Nephron (organoid): Measurements from ENCODE around the gene TMEM52.
A peak's percentile ranks its signal among the peaks of the same experiment; 100 is the strongest.

Experiments
- H3K27ac Mint-ChIP-seq, 3 experiments: 2 replicates each; pipeline ENCODE4 v1.8.0; 2020; ENCODE audit warnings: mixed read lengths in 3 of 3, mild to moderate bottlenecking in 2 of 3, moderate library complexity in 1 of 3
- H3K27me3 Mint-ChIP-seq: 2 replicates; pipeline ENCODE4 v1.8.0; 2021; ENCODE audit warnings: low read depth, mild to moderate bottlenecking, moderate library complexity, mixed read lengths
- H3K36me3 Mint-ChIP-seq: 2 replicates; pipeline ENCODE4 v1.8.0; 2020; ENCODE audit warnings: low read depth, mixed read lengths
- H3K4me1 Mint-ChIP-seq: 2 replicates; pipeline ENCODE4 v1.8.0; 2020; ENCODE audit warnings: mixed read lengths
- H3K4me3 Mint-ChIP-seq, 3 experiments: 2 replicates each; pipeline ENCODE4 v1.8.0; 2020; ENCODE audit warnings: mild to moderate bottlenecking in 3 of 3, mixed read lengths in 3 of 3, moderate library complexity in 2 of 3
- H3K9me3 Mint-ChIP-seq: 2 replicates; pipeline ENCODE4 v1.8.0; 2020; ENCODE audit warnings: mixed read lengths
- CTCF ChIP-seq, 3 experiments: fragments of 200-600 bp; sonication (generic); IDR thresholded peaks; one replicate each; pipeline ENCODE4 v1.5.0; 2021; ENCODE audit warnings: antibody characterized with exemption in 3 of 3; ENCODE audit not compliant: unreplicated experiment in 3 of 3

Gene TMEM52

GRCh38 chr1:1872329-1872994 lies 46.6 kb downstream of the TMEM52 start:
- Mint-ChIP-seq H3K27me3 (no peaks in the 10 kb centered on the region), H3K4me3 (no peak overlapping the region), H3K9me3 (no peaks in the 10 kb centered on the region), H3K4me1 (peaks cover 25% of the 10 kb centered on the region), H3K27ac (peak overlapping the region in 1 of 3 experiments; percentile 23), H3K36me3 (peaks cover 77% of the 10 kb centered on the region)
- TF ChIP-seq CTCF (IDR thresholded peaks at IDR 0.05; ENCODE audit: unreplicated experiment in 3 of 3): no peak

GRCh38 chr1:1869469-1869868 lies 49.6 kb downstream of the TMEM52 start:
- Mint-ChIP-seq H3K4me1 (peaks cover 15% of the 10 kb centered on the region), H3K9me3 (no peaks in the 10 kb centered on the region), H3K36me3 (peaks cover 60% of the 10 kb centered on the region), H3K27me3 (no peaks in the 10 kb centered on the region), H3K4me3 (no peak overlapping the region), H3K27ac (no peak overlapping the region)
- TF ChIP-seq CTCF (IDR thresholded peaks at IDR 0.05; ENCODE audit: unreplicated experiment in 3 of 3): no peak
